GM18909 (cell line): ENCODE results near the gene METTL24.

Experiments
- ATAC-seq: cut with Tn5 transposase; IDR thresholded peaks from one replicate; pipeline ENCODE4 v1.9.1; 2021; ENCODE audit warnings: mild to moderate bottlenecking; ENCODE audit not compliant: unreplicated experiment, poor library complexity

Gene METTL24

GRCh38 chr6:110217266-110217665 is 140.9 kb downstream of the METTL24 start:
- no peak for ATAC-seq

- no peak for ATAC-seq
Observed at GRCh38 chr6:110216140-110216539, 142.0 kb downstream of the METTL24 start.

GRCh38 chr6:110214338-110214737 is 143.8 kb downstream of the METTL24 start:
- no peak for ATAC-seq

- no peak for ATAC-seq
Observed at GRCh38 chr6:110211753-110212152, 146.4 kb downstream of the METTL24 start.

GRCh38 chr6:110207652-110208051 is 150.5 kb downstream of the METTL24 start:
- no peak for ATAC-seq

GRCh38 chr6:110201151-110201884 is 156.8 kb downstream of the METTL24 start:
- ATAC-seq = no peak

- ATAC-seq = no peak
Observed at GRCh38 chr6:110198561-110198960, 159.6 kb downstream of the METTL24 start.

GRCh38 chr6:110196874-110197273 is 161.3 kb downstream of the METTL24 start:
- ATAC-seq = no peak

GRCh38 chr6:110195639-110196038 is 162.5 kb downstream of the METTL24 start:
- ATAC-seq = no peak
